ENCODE results near the gene MOSPD3.

Gene MOSPD3

DNA sequence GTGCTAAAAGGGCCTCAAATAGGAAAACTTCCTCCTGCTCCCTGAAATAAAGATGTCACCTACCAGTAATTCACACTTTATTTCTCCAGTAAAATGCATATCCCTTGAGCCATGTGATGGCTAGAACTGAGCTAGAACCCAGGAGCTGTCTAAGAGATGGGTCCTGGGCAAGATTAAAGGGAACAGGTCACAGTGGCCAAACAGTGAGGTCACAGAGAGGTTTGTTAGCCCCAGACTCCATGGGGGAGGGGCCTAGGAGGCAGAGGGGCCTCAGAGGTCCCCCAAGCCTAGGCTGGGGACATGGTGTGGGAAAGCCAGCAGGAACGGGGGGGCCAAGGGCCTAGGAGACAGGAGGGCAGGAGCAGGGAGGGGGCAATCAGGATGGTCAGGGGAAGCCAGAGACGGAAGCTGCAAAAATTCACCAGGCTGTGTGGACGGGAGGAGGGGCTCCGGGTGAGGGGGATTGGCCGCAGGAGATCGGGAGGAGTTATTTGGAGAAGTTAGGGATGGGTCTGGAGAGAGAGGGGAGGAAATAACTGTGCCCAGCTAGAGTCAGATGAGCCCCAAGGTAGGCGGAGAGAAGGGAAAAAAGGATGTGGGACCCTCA, 22.9 kb upstream of the MOSPD3 start:
- no peak for TF ChIP-seq CTCF (IDR thresholded peaks at IDR 0.05; ENCODE audit: low read depth, low read length)
- DNase-seq (ENCODE audit: extremely low read depth, low read depth), result no peak

- no peak for TF ChIP-seq CTCF (IDR thresholded peaks at IDR 0.05; ENCODE audit: low read depth, low read length)
- DNase-seq (ENCODE audit: extremely low read depth, low read depth), result no peak
Measured at GRCh38 chr7:100590077-100590737, 22.1 kb upstream of the MOSPD3 start.

DNA sequence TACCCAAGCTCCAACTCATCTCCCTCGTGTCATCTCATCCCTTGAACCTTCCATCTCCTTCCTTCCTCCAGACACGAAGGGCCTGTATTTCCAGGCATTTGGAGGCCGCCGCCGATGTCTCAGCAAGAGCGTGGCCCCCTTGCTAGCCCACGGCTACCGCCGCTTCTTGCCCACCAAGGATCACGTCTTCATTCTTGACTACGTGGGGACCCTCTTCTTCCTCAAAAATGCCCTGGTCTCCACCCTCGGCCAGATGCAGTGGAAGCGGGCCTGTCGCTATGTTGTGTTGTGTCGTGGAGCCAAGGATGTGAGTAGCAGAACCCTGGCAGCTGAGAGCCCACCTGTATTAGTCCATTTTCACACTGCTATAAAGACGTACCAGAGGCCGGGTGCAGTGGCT, 20.7 kb upstream of the MOSPD3 start:
- no peak for DNase-seq (ENCODE audit: extremely low read depth, low read depth)
- no peak for TF ChIP-seq CTCF (IDR thresholded peaks at IDR 0.05; ENCODE audit: low read depth, low read length)

DNA sequence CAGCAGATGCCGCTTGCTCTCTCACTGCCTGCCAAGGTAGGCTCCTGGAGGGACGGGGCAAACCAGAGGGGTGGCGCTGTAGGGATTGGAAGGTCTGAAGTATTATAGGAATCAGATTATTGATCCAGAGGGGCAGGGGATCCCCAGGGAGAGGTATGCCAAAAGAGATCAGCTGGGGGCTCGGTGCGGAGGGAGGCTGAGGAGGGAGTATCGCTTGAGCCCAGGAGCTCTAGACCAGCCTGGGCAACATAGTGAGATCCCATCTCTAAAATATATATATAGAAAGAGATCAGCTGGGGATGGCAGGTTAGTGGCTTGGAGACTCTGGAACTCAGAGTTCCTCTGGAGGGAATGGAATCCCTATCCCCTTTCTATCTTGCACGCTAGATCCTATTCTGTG, 17.2 kb upstream of the MOSPD3 start:
- no peak for DNase-seq (ENCODE audit: extremely low read depth, low read depth)
- TF ChIP-seq CTCF (IDR thresholded peaks at IDR 0.05; ENCODE audit: low read depth, low read length), result no peak

DNA sequence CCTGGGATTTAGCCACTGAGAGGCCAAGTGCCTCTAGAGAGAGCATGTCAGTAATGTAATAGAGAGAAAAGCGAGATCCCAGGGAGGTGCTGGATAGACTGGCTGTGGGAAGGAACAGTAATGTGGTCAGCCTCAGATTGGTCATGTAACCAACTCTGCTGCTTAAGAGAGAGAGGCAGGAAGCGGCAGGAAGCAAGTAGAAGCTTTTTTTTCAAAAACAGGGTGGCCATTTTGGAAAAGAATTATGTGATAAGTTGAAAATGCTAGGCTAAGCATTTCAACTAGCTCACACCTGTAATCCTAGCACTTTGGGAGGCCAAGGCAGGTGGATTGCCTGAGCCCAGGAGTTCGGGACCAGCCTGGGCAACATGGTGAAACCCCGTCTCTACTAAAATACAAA, 13.9 kb upstream of the MOSPD3 start:
- no peak for DNase-seq (ENCODE audit: extremely low read depth, low read depth)
- TF ChIP-seq CTCF (IDR thresholded peaks at IDR 0.05; ENCODE audit: low read depth, low read length), result no peak

- DNase-seq (ENCODE audit: extremely low read depth, low read depth), result no peak
- no peak for TF ChIP-seq CTCF (IDR thresholded peaks at IDR 0.05; ENCODE audit: low read depth, low read length)
Measured at GRCh38 chr7:100599911-100600729, 12.2 kb upstream of the MOSPD3 start.

GRCh38 chr7:100600730-100601038, 11.7 kb upstream of the MOSPD3 start:
- no peak for DNase-seq (ENCODE audit: extremely low read depth, low read depth)
- no peak for TF ChIP-seq CTCF (IDR thresholded peaks at IDR 0.05; ENCODE audit: low read depth, low read length)
